Stimulated activated CD4-positive, alpha-beta T cell treated with anti-CD3 and anti-CD28 coated beads, Interleukin-15, amount 100 ng/mL, for 24 hours (primary cell): ENCODE measurements around the gene CHI3L1.

ENCODE experiments used
- DNase-seq: peaks from one replicate; pipeline ENCODE4 v3.0.0-alpha.2; 2020

CHI3L1 gene

DNA sequence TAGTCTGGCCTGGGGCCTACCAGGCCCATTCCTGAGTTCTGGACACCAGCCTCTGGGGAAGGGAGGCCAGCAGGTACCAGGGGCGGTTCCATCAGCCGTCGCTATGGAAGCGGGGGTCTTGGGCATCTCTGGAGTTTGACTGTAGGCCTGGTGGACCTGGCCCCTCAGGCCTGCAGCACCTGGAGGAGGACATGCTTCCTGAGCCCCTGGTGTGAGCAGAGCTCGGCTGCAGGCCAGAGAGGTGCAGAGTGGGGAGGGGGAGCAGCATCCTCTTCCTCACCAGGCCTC is 18.6 kb downstream of the CHI3L1 start:
- DNase-seq: no peak

DNA sequence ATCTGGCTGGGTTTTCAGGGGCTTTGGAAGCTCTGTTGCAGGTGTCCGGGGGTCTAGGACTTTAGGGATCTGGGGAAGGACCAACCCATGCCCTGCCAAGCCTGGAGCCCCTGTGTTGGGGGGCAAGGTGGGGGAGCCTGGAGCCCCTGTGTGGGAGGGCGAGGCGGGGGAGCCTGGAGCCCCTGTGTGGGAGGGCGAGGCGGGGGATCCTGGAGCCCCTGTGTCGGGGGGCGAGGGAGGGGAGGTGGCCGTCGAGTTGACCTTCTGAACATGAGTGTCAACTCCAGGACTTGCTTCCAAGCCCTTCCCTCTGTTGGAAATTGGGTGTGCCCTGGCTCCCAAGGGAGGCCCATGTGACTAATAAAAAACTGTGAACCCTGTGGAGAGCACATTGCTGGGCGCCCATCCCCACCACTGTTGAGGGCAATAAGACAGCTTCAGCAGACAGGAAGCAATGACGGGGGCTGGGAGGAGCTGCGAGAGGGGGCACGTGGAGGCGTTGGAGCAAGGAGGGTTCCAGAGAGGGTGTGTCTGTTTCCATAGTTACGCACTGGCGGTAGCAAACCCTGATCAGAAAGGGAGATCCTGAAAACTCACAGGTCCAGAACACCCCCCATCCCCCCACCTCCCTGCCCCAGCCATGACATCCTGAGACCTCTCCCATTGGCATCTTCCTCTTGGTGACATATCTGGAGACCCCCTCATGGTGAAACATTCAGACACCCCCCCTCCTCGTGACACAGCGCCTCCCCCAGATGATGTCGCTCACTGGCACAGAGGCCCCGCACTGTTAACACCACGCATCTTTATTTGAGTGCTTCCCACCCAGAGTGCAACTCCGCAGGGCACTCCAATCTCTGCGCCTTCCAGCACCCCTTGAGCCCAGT is 19.2 kb downstream of the CHI3L1 start:
- DNase-seq: peak; percentile 12

DNA sequence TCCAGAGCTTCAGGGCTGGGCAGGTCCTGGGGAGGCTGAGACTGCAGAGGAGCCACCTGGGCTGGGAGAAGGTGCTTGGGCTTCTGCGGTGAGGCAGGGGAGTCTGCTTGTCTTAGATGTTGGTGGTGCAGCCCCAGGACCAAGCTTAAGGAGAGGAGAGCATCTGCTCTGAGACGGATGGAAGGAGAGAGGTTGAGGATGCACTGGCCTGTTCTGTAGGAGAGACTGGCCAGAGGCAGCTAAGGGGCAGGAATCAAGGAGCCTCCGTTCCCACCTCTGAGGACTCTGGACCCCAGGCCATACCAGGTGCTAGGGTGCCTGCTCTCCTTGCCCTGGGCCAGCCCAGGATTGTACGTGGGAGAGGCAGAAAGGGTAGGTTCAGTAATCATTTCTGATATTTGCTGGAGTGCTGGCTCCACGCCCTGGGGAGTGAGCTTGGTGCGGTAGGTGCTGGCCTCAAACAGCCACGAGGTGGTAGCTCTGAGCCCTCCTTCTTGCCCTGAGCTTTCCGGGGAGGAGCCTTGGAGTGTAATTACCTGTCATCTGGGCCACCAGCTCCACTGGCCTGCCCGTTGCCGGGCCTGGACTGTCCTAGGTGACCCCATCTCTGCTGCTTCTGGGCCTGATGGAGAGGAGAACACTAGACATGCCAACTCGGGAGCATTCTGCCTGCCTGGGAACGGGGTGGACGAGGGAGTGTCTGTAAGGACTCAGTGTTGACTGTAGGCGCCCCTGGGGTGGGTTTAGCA is 20.1 kb downstream of the CHI3L1 start:
- DNase-seq: peak; percentile 20

DNA sequence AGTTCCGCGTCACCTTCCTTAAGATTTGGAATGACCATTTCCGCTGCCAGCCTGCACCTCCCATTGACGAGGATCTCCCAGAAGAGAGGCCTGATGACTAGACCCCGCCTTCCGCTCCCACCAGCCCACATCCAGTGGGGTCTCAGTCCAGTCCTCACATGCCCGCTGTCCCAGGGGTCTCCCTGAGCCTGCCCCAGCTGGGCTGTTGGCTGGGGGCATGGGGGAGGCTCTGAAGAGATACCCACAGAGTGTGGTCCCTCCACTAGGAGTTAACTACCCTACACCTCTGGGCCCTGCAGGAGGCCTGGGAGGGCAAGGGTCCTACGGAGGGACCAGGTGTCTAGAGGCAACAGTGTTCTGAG is 20.7 kb downstream of the CHI3L1 start:
- no peak for DNase-seq

DNA sequence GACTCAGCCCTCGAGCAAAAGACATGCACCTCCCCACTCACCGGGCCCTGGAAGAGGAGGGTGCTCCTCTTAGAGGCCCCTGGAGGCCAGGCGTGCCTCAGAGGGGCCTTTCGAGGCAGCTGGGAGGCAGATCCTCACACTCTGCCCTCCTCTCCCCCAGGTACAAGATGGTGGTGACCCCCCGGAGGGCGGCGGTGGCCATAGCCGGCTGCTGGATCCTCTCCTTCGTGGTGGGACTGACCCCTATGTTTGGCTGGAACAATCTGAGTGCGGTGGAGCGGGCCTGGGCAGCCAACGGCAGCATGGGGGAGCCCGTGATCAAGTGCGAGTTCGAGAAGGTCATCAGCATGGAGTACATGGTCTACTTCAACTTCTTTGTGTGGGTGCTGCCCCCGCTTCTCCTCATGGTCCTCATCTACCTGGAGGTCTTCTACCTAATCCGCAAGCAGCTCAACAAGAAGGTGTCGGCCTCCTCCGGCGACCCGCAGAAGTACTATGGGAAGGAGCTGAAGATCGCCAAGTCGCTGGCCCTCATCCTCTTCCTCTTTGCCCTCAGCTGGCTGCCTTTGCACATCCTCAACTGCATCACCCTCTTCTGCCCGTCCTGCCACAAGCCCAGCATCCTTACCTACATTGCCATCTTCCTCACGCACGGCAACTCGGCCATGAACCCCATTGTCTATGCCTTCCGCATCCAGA is 21.3 kb downstream of the CHI3L1 start:
- no peak for DNase-seq

DNA sequence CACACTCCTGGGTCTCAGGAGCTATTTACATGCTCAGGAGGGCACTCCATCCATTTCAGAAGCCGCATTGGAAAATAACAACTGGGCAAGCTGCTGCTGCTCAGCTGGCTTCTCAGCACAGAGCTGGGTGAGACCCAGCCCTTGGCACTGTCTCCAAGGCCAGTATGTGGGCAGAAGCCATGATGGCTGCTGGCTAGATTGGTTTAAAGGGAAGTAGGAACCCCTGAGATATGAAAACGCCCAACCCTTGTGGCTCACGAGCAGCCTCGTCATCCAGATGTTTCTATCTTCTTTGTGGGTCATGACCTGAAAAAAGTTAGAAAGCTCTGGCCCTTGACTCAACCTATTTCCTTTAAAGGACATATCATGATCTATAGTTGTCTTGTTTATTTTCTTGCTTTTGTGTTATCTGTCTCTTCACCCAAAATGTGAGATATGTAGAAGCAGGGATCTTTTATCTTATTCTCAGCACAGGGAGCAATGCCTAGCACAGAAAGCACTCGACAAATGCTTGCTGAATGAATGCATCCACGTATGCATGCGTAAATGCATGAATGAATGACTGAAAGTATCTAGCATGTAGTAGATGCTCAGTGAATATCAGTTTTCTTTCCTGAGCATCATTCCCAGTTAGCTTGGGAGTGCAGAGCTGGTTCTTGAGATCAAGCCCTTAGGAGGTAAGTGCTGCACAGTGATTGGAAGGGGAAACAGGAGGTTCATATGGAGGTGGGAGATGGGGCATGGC is 22.4 kb downstream of the CHI3L1 start:
- DNase-seq: no peak

DNA sequence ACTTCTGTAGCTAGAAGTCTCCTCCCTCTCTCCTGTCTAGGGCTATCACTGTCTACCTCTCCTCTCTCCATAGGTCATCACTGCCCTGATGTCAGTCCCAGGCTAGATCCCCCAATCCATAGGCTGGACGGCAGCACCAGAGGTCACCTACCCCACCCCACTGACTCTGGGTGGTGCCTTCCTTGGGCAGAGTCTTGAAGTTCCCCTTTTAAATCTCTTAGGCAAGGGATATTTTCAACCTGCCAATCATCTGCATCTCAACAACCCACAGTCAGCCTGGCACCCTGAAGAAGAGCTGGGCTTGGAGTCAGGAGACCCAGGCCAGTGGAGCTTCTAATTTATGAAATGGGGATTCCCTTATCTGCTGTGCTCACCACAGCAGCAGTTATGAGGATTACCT is 24.1 kb downstream of the CHI3L1 start:
- DNase-seq: no peak

DNA sequence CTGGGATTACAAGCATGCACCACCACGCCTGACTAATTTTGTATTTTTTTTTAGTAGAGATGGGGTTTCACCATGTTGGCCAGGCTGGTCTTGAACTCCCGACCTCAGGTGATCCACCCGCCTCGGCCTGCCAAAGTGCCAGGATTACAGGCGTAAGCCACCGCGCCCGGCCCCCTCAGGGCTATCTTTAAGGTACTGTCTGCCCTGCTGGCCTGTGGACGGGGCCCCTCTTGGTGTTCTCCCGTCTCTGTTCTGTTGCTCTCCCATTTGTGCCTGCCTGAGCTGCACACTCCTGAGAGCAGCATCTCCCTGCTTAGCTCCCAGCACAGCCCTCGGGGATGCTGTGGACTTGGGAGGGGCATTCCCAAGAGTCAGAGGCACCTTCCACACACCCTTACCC is 24.8 kb downstream of the CHI3L1 start:
- DNase-seq: no peak

DNA sequence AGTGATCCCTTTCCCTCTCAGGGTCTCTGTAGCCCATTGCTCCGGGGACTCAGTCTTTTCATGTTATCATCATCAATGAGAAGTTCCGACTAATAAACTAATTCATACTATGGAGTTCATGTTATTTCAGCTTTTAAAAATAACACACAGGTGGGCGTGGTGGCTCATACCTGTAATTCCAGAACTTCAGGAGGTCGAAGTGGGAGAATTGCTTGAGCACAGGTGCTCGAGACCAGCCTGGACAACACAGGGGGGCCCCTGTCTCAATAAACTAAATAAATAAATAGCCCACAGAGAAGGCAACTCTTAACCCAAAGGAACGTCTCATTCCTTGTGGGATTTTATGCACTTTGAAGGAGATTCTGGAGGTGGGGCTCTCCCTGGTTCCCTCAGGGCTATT is 25.3 kb downstream of the CHI3L1 start:
- DNase-seq: no peak

DNA sequence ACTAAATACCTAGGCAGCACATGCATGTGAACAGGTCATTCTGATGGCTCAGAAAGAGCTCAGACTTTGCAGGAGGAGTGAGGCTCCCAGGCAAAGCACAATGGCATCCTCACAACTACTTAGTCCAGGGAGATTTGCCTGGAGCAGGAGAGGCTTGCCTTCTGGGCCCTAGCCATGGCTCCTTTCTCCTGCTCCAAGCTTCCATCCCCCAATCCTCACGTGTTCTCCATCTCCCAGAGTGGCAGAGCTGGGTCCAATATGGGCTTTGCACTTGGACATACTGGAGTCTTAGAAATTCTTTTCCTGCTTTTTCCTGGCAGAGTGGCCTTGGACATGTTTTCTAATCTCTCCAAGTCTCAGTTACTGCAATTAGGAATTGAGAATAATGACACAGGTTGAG is 26.7 kb downstream of the CHI3L1 start:
- no peak for DNase-seq

DNA sequence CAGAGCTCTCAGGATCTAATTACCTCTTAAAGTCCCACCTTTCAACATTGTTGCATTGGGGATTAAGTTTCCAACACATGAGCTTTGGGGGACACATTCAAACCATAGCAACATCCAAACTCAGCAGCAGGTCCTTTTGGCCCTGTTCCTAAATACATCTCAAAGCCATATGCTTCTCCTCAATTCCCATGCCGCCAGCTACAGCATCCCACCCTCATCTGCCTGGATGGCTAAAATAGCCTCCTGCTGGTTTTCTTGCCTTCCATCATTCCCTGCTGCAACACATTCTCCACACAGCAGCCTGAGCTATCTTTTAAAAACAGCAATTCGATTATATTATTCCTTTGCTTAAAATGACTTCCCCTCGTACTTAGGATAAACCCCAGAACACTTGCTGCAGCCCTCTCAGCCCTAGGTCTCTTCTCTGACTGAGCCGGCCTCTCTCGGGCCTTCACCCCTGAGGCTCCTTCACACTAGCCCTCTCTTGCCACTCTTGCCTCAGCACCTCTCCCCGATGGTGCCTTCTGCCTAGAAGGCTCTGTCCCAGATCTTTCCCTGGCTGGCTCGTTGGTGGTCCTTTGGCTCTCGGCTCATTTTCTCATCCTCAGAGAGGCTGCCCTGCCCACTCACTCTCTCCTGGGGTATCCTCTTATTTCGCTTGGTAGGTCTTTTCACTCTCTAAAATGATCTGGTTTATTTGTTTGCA is 27.4 kb downstream of the CHI3L1 start:
- DNase-seq: no peak

DNA sequence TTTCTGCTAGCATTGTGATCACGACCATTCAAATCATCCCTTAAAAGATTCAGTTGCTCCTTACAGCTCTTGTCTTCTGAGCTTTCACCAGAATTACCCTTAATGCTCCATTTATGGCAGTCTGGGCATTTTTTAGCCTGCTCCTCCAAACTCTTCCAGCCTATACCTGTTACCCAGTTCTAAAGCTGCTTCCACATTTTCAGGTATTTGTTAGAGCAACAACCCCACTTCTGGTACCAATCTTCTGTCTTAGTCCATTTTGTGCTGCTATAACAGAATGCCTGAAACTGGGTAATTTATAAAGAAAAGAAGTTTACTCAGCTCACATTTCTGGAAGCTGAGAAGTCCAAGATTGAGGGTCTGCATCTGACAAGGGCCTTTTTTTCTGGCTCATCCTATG is 28.1 kb downstream of the CHI3L1 start:
- no peak for DNase-seq

DNA sequence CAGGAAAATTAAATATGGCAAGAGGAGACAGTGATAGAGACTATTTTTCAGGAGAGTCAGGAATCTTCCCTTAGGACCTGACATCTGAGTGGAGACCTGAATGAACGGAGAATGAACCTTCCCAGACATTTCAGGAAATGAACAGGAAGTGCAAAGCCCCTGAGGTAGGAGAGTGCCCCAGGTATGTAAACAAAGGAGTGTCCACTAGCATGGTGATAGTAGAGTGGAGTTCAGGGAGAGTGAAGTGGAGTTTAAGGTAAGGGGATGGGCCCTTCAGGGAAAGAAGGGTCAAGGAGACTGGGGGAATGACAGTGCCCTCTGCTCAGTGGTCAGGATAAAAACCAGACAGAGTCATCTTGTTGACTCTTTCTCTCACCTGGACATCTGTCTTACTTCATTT is 30.2 kb downstream of the CHI3L1 start:
- no peak for DNase-seq

DNA sequence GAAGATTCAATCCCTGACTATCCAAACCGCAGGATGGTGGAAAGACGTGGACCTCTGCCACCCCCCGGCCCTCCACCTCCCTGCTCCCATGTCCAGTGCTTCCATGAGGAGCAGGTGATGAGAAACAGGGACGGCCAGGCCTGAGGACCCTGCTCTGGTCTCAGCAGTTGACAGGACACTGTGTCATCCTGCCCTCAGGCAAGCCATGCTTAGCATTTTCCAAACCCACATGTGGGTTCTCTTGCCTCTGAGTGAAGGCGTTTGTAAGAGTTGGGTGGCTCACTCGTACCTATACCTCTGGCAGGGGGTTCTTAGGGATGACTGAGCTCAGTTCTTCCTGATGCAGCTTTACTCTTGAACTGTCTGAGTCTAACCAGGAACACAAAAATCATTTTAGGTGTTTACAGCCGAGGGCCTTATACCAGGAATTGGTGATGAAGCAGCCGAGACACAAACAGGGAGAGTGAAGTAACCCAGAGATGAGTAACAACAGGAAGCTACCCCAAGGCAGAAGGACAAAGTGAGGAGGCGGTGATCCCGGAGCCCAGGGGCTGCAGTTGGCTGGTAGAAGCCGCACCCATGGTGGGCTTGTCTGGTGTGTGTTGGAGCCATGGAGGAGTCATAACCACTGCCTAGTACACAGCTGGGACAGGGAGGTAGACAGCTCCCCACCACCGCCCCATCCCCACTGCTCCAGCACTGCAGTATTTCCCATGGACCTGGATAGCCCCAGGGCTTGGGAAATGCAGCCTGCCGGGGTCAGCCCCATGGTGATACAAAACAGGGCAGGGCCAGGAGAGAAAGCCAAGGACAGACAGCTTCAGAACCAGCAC is 32.3 kb downstream of the CHI3L1 start:
- DNase-seq: no peak

DNA sequence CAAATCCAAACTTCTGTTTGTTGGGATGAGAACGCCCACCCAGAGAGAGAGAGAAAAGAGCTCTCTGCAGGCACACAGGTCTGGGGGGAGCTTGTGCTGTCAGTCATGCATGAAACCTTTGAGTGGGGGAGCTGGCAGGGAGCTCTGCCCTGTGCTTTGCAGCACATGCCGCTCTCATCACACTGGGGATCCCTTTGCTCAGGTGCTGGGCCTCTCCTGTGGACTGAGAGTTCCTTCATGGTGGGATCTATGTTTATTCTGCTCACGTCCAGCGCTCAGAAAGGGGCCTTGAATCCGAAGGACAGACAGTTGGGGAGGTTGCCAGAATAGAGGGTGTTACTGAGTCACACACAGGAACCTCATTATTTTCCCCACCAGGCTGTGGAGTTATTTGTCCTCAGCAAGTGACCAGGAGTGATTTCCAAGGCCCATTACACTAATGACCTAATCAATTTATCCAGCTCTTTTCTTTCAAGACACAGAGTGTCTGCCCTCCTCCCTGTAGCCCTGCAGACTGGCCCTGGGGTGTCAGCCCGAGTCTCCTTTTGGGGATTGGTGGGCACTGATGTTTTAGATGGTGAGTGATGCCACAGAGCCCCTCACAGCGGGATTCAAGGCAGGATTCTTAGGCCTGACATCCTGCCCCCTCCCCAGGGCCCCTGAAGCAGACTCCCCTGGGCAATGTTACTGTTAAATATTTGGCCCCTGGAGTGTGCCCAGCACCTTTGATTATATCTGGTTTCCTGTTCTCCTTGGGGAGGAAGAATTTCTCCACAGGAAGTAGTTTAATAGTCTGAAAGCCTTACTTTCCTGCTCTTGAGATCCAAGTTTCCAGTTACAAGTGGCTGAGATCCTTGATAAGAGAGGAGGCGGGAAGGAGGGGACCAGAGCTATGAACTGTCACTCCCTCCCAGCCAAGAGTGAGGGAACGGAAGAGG is 33.2 kb downstream of the CHI3L1 start:
- DNase-seq: no peak

DNA sequence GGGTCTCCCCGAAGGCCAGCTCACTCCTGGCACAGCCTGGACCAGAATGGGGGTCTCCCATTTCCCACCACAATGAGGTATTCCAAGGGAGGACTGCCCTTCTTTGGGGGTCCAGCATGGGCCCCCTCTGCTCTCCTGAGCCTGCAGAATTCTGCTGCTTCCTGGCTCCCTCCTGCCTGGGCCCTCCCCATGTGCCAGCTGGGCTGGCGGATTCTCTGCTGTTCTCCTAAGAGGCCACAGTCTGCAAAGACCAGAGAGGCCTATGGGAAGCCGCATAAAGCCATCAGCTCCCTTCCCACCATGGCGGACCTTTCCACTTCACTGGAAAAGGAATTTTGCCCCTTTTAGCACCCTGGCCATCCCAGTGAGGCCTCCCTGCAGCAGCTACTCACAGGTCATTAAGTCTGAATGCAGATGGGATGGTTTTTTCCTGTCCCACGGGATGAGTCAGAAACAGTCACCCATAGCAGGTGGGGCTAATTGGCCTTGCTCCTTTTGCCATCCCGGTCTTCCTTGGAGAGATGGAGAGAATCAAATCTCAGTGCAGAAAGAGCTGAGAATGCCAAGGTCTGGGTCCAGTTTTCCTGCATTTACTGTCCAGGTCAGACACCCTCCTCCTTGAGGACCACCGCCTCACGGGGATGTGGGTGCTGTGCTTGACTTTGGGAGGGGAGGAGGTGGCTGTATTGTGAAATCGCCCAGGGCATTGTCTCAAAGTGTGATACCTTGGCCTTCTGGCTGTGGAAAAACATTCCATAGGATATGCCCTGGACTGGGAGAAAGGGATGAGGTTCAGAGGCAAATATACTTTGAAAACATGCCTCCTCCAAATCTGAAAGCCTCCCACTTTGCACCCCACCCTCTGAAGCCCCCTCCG is 34.1 kb downstream of the CHI3L1 start:
- DNase-seq: no peak

DNA sequence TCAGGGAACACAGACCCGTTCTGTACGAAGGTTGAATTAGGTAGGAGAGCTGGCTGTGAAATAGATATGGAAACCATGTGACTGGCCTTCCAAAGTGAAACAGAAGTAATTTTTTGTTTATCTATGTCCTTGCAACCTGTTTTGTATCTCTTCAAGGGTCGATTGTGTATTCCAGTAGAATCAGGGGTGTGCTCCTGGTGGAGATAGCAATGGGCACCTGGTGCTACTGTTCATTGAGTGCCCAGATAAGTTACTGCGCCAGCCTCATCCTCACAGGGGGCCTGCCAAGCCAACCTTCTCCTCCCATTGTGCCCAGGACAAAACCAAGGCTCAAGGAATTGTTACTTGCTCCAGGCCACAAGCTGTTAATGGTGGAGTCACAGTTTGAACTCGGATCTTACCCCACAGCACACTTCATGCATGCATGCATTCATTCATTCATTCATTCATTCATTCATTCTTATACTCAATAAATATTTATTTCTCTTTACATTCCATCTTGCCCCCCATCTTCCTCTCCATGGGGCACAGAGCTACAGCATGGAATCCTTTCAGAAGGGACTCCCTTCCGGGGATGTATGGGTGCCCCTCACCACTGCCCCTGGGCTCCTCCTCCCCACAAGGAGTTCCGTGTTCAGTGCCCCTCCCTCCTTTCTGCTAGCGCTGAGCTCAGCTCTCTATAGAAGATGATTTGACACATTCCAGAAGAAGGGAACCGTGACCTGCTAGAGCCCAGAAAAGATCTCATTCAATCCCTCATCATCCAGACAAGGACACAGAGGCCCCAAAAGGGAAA is 34.9 kb downstream of the CHI3L1 start:
- DNase-seq: no peak

DNA sequence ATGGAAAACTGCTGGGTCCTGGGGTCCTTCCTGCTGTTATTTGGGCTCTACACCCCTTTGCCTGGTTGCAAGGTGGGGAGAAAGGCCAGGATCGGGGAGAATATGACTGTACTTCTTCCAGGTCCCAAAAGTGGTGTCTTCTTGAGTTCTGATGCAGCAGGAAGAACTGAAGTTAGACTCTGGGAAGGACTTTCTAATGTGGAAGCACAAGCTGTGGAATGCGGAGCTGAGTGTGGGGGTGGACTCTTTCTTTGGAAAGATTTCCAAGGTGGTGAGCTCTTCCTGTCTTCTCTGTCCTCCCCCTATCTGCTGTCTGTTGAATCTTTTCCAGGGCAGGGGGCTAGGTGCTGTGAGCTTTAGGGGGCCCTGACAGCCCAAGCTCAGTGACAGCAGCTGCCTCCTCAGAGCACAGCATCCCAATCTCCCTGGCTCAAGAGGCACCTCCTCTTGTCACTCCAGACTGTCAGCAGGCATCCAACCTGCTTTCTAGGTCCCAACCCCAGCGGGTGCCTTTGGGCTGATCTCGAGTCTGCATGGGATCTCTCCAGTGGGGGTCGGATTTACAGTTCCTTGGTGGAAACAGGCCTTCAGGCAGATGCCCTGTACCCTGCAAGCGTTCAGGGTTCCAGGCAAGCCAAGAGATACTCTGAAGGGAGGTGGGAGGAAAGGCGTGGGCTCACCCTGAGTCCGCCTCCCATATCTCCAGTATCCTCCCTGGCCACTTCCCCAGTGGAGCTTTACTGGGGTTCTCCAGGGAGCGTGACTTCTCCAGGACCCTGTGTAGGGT is 35.8 kb downstream of the CHI3L1 start:
- DNase-seq: no peak
